Cortex of kidney (tissue), 1 donor: Measurements from ENCODE around the gene PPP1R37.
"Not testable (repeated sequence)": the region's sequence is repeated elsewhere in the genome, so short reads cannot be mapped to it uniquely, and the experiment has no call there.

Experiments used
- DNase-seq: peaks from one replicate; lab custom pipeline; 2025; lab: John Stamatoyannopoulos, UW

The PPP1R37 gene

DNA sequence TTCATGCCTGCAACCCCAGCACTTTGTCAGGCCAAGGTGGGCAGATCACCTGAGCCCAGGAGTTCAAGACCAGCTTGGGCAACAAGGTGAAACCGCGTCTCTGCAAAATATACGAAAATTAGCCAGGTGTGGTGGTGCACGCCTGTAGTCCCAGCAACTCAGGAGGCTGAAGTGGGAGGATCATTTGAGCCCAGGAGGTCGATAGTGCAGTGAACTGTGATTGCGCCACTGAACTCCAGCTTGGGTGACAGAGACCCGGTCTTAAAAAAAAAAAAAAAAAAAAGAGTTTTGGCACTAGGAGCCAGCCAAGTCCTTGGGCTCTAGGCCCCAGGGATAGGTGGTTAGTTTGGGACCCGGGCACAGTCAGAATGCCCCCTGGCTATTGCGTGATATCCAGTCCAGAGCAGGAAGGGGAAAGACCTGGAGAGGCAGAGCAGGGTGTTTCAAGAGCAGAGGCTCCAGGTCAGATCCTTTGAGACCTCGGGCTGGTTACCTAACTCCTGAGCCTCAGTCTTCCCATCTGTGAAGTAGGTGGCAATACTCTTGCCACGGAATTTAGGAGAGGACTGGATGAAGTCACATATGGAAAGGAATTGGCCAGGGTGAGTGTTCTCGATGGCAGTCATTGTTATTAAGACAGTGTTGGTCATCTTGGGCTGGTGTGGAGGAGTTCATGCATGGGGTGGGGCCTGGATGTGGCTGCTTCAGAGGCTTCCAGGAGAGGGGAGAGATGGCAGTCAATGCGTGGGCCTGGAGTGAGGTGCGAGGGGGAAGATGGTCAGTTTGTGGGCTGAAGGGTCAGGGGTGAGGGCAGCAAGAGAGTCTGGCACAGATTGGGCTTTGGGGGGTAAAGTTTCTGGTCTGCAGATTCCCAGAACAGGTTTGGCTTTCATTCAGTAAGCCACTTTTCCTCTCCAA lies 2.8 kb downstream of the PPP1R37 start:
- no peak for DNase-seq

DNA sequence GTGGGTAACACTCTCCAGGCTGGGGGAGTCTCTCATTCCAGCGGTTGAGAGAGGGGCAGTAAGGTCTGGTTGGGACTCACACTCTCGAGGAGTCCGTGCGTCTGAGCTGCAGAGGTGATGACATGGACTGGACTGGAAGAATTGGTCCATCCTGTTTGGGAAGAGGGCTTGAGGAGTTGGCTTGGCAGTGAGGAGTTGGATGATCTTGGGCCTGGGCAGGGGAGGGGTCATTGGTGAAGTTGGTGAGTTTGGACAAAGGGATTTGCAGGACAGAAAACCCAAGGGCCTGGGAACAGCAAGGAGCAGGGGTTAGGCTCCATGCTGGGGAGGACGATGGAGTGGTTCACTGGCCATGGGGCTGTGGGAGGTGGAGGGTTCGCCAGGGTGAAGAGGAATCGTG lies 3.7 kb downstream of the PPP1R37 start:
- DNase-seq = no peak

DNA sequence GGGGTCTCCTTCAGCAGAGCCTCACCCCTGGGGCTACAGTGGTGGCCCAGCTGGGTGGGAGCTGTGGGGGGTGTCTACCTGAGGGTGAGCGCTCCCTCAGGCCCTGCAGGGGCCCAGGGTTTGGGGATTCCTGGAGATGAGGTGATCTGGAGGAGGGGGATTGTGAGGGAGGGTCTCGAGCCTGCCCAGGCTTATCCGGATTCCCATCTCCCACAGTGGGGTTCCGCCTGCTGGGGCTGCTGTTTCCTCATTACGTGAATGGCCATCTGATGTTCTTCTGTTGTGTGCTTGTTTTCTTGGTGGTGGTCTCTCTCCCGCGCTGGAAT lies 4.4 kb downstream of the PPP1R37 start:
- no peak for DNase-seq

DNA sequence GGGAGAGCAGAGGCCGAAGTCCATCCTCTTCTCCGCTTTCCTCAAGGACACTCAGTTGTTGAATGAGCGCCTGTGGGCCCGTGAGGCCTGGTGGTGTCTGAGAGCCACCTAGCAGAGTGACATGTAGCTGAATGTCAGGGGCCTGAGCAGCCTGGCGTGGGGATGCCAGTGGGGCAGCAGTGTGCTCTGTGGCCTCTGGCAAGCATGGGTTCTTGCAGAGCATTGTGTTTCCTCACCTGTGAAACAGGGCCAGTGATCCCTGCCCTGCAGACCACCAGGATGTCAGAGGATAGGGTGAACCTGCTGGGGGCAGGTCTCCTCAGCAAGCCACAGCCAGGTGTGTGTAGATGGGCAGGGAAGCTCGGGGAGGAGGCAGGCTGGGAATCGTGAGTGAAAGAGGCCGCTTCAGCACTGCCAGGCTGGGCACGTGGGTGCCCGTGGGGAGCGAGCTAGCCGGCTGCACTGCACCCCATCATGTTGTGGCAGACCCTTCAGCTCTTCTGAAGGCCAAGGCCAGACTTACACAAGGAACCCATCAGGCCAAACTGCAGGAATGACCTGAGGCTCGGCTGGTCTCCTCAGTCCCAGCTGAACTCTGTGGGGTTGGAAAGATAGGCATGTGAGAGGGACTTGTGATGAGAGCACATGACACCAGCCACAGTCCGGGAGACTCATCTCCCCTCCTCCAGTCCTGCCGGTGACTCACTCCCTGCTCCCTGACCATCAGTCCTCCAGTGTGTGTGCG lies 5.0 kb downstream of the PPP1R37 start:
- DNase-seq = no peak

DNA sequence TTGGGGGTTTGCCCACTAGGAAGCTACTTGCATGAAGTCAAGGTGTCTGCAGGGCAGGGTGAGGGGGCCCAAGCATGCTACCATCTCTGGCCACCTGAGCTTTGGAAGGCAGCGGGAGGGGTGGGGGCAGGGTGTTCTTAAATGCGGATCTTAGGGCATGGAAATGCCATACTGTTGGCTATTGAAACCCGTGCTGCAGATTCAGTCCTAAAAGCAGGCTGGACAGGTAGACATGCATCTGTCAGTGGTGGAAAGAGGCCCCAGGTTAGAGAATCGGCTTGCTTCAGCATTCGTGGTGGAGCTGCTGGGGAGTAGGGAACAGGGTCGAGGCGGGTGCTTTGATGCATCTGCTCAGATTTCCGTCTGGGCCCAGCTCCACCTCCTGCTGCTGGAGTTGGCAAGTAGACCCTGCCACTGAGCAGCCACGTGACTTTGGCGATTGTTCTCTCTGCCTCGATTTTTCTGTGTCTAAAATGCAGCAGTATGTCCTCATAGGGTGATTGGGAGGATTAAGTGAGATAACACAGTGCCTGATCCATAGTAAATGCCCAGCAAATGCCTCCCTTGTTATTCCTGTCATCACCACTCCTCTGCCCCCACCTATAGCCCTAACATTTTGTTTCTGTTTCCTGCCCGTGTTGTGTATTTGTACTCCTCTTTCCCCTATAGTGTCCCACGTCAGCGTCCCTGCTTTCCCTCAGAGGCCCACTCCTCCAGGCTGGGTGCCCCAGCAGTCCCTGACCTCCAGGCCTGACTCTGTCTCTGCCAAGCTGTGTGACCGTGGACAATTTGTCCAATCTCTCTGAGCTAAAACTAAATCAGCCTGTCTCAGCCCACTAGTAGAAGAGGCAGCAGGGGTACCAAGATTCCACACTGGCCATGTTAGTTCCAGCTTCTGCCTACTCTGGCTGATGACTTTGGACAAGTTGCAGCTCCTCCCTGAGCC lies 5.8 kb downstream of the PPP1R37 start:
- DNase-seq = no peak

DNA sequence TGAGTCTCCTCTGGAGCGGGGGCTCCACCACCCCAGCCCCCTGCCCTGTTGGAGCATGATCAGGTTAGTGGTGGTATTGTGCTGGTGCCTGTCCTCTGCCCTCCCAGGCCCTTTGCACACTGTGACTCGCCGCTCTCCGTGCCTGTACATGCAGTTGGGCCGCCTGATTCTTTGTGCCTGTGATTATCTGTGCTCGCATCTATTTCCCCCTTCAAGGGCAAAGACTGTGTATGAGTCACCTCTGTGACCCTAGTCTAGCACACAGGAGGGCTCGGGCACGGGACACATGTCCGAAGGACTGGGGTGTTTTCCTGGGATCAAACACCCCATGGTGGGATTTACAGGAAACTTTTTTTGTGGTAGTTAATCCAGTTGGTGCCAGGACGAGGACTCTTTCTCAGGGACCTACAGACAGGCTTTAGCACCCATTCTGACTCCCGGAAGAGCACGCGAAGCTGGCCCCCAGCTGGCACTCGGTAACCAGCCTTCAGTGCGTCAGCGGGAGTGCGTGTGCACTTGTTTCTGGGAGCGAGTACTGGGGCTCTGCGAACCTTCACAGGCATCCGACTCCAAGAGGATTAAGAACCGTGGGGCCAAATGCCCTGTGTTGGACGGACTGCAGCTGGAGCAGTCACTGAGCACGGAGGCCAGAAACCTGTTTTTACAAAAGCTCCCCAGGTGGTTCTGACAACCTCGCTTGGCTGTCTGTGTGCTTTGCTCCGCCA lies 6.7 kb downstream of the PPP1R37 start:
- no peak for DNase-seq

DNA sequence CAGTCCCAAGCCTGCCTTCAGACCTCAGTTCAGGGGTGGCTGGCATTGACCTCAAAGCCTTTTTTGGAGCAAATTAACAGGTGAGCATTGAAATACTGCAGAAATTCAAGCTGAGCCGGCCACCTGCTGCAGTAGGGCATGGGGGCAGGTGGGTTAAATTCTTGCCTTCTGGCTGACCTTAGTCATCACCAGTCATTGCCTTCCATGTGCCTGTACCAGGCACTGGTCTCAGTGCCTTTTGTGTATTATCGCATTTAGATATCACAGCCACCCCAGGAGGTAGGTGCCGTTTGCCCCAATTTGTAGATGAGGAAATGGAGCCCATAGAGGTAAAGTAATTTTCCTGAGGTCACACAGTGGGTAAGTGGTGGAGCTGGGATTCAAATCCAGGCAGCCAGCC lies 7.2 kb downstream of the PPP1R37 start:
- no peak for DNase-seq

DNA sequence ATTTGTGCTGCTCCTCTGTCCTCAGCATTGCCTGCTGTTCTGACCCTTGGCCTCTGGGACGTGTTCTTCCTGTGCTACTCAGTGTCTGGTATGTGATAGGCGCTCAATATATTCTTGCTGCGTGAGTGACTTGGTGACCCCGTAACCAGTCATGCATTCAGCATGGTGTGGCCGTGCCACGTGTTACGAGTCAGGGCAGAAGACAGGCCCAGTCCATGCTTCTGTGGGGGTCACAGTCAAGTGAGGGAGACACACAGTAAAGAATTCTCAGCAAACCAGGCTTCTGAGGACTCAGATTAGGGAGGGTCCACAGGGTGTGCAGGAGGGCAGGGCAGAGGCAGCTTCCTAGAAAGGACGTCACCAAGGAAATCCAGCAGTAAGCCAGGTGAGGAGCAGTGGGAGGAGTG lies 7.9 kb downstream of the PPP1R37 start:
- no peak for DNase-seq

DNA sequence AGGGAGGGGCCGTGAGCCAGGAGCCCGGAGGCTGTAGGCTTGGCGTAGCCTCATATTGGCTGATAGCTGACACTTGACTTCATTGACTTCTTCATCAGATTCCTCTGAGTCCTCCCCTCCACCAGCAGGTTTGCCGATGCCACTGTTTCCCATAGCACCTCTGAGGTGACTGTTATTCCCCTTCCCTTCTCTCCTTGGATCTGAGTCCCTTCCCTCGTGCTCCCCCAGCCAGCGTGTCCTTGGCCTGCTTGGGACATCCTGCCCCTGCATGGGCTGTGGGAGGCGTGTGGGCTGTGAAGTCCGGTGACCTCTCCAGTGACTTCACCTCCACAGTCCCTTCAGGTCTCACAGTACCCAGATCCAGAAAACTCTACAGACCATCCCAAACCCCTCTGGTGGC lies 8.8 kb downstream of the PPP1R37 start:
- no peak for DNase-seq

DNA sequence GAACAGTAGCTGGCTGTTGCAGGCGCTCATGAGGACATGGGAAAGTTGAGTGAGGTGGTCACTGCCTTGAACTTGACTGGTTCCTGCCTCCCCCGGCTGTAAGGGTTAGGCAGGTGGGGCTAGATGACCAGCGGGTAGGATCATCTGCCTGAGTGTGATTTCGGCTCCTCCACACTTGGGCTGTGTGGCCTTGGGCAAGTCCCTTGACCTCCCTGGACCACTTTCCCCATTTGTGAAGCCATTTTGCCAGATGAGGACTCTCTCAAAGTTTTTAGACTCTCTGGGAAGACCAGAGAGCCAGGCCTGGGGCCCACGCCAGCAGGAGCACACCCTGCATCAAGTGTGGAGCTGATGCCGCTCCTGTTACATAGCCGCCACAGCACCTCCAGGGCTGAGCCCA lies 9.5 kb downstream of the PPP1R37 start:
- DNase-seq = no peak

DNA sequence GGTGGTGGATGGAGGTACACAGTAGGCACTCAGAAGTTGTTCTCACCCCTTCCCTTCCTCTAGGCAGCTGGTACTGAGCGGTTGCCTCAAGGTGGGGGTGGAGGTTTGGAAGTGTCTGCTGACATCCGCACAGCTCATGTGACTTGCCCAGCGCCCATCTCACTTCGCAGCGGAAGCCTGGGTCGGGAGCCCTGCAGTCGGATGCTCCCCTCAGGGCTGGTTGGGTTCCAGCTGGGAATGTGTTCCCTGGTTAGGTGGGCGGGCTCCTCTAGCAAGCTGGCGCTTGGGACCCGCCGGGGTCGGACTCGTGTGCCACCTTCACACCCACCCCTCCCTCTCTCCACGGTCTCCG lies 10.2 kb downstream of the PPP1R37 start:
- DNase-seq = no peak

DNA sequence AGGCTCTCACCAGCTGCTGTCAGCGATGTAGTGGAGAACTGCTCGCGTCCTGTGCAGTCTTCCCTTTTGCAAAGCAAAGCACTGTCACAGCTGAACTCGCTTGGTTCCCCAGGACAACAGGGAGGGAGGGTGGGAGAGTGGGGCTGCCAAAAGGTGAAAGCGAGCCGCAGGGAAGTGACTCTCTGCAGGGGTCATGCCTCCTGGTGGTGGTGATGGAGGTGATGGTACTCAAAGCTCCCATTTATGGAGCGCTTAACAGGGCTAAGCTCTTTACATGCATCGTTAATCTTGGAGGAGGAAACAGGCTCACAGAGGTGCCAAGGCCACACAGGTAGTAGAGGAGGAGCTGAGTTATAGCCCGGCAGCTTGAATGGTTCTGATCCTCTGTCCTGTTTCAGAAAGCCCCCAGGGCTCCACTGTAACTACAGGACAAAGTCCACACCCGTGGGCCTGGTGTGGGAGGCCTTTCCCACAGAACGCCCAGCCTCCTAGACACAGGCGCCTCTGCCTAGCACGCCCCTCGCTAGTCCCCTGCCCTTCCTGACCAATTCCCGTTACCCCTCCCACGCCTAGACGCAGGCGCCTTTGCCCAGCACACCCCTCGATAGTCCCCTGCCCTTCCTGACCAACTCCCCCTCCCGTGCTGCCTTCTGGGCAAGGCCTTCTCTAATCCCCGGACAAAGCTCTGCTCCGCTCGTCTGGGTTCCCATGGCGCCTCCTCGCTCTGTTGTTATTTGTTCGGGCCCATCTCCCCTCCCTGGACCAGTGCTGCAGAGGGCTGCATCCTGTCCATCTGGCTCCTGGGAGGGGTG lies 10.7 kb downstream of the PPP1R37 start:
- DNase-seq = no peak

DNA sequence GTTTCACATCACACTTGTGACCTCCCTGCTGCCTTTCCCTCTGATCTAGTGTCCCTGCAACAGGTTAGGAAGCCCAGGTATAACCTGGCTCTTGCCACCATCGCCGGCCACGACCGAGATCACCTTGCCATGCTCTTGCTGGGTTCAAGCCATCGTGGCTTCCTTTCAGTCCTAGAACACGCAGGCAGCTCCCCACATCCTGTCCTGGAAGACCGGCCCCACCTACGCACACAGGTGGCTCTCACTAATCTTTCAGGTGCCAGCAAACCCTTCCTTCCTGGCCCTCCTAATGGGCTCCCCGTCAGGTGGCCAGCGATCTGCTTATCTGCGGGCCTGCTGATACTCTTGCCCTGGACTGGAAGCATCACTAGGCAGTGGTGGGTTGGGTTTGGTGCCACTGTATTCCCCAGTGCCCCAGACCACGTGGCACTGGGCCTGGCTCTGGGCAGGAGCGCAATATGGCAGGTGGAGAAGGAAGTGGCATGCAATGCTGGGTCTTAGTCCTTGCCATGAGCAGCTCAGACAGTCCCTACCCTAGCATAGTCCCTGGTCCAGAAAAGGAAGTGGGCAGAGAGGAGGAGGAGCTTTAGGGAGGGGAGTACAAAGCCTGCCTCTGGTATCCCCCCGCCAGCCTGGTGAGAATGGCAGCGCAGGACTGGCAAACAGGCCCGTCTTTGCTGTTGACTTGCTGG lies 11.8 kb downstream of the PPP1R37 start:
- no peak for DNase-seq

DNA sequence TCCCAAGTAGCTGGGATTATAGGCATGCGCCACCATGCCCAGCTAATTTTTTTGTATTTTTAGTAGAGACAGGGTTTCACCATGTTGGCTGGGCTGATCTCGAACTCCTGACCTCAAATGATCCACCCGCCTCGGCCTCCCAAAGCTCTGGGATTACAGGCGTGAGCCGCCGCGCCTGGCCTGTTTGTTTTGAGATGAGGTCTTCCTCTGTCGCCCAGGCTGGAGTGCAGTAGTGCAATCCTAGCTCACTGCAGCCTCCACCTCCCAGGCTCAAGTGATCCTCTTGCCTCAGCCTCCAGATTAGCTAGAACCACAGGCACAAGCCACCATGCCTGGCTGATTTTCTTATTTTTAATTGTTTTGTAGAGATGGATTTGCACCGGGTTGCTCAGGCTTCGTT lies 13.4 kb downstream of the PPP1R37 start:
- not testable (repeated sequence) for DNase-seq

DNA sequence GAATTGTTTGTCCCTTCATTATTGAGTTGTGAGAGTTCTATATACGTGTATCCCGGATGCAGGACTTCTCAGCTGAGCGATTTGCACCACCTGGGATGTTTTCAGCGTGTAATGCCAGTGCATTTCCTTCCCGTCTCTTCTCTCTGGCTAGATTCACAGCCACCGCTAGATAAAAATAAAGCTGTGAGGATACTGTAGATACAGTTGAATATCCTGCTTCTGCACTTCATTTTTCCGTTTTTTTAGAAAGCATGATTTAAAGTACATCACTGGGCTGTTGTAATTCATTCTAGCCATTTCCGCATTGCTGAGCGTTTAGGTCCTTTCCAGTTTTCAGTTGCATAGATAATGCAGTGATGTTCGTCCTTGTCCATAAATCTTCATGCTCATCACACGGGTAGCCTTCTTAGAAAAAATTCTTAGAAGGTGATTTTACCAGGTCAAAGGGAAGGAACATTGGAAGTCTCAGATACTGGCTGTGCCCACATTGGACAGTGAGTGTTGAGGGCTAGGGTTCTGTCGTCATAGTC lies 14.7 kb downstream of the PPP1R37 start:
- DNase-seq = no peak

DNA sequence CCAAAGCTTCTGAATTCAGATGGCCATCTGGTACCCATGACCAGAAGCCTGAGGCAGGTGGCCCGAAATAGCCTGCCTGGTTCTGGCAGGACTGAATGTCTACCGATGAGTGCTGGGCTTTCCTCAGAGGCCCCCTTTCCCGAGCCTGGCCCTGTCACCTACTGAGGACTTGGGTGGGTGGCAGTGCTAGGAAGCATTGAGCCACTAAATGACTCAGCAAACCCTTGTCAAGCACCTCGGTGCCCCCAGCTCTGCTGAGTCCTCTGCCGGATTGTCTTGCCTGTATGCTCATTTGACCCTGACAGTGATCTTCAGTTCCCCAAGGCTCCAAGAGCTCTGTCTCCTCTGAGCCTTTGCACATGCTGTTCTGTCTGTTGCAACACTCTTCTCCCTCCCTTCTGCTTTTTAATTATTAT lies 17.9 kb downstream of the PPP1R37 start:
- no peak for DNase-seq

DNA sequence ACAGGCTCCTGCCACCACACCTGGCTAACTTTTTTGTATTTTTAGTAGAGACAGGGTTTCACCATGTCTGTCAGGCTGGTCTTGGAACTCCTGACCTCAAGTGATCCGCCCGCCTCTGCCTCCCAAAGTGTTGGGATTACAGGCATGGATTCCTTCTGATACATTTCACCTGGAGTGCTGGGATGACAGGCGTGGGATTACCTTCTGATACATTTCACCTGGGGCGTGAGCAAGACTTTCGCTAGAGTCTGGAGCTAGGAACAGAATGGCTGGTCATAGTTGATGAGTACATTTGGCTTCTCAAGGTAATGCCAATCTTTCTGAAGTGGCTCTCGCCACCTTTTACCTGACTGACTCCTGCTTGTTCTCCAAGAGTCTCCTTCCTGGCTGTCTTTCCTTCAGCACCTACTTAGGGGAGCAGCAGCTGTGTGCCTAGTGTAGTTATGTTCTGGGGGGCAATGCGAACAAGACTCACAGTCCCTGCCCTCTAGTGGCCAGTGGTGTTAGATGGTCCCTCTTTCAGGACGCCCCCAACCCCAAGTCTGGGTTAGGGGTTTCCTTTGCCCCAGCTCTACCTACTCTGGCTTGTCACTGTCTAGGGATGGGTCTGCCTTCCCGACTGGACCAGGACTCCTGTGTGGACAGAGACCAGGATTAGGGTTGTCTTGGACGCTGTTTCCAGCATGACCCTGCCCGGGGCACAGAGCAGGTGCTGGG lies 19.3 kb downstream of the PPP1R37 start:
- DNase-seq = no peak

DNA sequence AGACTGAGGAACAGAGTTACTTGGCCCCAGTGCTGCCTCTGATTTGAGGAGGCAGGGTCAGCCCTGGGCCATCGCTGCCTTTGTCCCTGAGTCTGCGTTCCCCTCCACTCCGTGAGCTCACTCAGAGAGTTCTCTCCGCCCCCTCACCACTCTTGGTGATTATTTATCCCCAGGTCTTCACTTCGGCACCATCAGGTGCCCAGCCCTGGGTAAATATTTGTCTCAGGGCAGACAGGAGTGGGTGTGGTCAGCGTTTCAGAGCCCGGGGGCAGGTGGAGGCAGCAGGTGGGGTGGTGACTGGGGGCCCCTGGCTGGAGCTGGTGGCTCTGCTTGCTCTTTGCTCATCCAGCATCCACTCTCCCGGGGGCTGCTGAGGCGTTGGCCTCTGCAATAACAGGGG lies 20.6 kb downstream of the PPP1R37 start:
- DNase-seq = no peak

DNA sequence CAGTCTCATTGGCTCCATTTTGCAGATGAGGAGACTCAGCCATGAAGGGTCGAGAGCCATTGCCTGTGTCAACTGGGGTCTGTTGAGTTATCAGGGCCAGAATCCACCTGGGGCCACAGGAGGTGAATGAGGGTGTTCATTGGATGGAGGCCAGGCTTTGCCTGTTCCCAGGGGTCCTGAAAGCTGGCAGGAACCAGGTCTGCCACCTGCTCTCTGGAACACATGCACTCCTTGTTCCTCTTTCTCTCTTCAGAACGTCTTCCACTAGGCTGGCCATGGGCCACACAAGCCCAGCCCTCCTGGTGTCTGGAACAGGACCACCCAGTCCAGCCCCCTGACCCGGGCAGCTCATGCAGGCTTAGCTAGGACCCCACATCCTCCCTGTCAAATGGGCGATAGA lies 21.1 kb downstream of the PPP1R37 start:
- no peak for DNase-seq
